H1 (cell line): ENCODE results near the gene HDAC9. TPM values are rescaled to one million over a fixed set of nuclear protein-coding genes. Genes with fewer than 3 reads are reported as not detected.

Source experiments
- CTCF ChIA-PET: fragments of 300-600 bp; sonication (Branson Sonifier 250); formaldehyde crosslinking; loops from one replicate; lab custom pipeline; 2021; ENCODE audit not compliant: partially characterized antibody; lab: Charles Lee
- POLR2A ChIA-PET: fragments of 300-600 bp; sonication (Branson Sonifier 250); formaldehyde crosslinking; loops from one replicate; lab custom pipeline; 2021; ENCODE audit warnings: inconsistent platforms; ENCODE audit not compliant: partially characterized antibody; lab: Charles Lee
- DNase-seq, 2 experiments: peaks; one replicate each; pipeline versions ENCODE4 v3.0.0 to v3.0.0-alpha.2; 2010 to 2022; ENCODE audit warnings: low spot score in 2 of 2, low read depth in 1 of 2, mixed read lengths in 1 of 2
- FAIRE-seq: peaks from 2 replicates; lab custom pipeline; 2011; peaks lifted over from hg19 to GRCh38; lab: Jason Lieb, UNC
- H2AFZ ChIP-seq: 2 replicates; pipeline ENCODE4 v1.8.1; 2012; ENCODE audit warnings: low read length, inconsistent platforms
- H2AK5ac ChIP-seq: 2 replicates; pipeline ENCODE4 v1.6.1; 2013; ENCODE audit warnings: low read depth, low read length
- H2BK120ac ChIP-seq: replicated peaks from 2 replicates; pipeline ENCODE3; 2013; ENCODE audit warnings: low read depth, low read length, inconsistent platforms
- H2BK12ac ChIP-seq: 2 replicates; pipeline ENCODE4 v1.6.1; 2013; ENCODE audit warnings: low read depth, low read length
- H2BK15ac ChIP-seq: 2 replicates; pipeline ENCODE4 v1.6.1; 2013; ENCODE audit warnings: low read length
- H2BK20ac ChIP-seq: 2 replicates; pipeline ENCODE4 v1.6.1; 2013; ENCODE audit warnings: low read length
- H2BK5ac ChIP-seq: 2 replicates; pipeline ENCODE4 v1.6.1; 2013; ENCODE audit warnings: low read depth, low read length
- H3K14ac ChIP-seq: 2 replicates; pipeline ENCODE4 v1.6.1; 2013; ENCODE audit warnings: inconsistent platforms; ENCODE audit not compliant: insufficient read length
- H3K18ac ChIP-seq: 2 replicates; pipeline ENCODE4 v1.6.1; 2013; ENCODE audit warnings: low read length; ENCODE audit errors: extremely low read depth
- H3K23ac ChIP-seq: 2 replicates; pipeline ENCODE4 v1.6.1; 2013; ENCODE audit warnings: inconsistent platforms; ENCODE audit not compliant: insufficient read length
- H3K23me2 ChIP-seq: 2 replicates; pipeline ENCODE4 v1.6.1; 2013; ENCODE audit warnings: low read depth, low read length
- H3K27ac ChIP-seq: 2 replicates; pipeline ENCODE4 v1.6.1; 2011; ENCODE audit warnings: low read depth, low read length, inconsistent platforms
- H3K27me3 ChIP-seq, 4 experiments: replicated peaks in 1 of 4; 1 replicate in 1 of 4; 2 replicates in 3 of 4; pipeline versions ENCODE4 v1.6.1 to v1.8.1; 2011 to 2013; ENCODE audit warnings: low read length in 3 of 4, mild to moderate bottlenecking in 3 of 4, inconsistent platforms in 2 of 4, mixed read lengths in 2 of 4, moderate library complexity in 1 of 4; ENCODE audit not compliant: control insufficient read depth in 3 of 4, insufficient read depth in 3 of 4; ENCODE audit errors: extremely low read depth in 1 of 4
- H3K36me3 ChIP-seq, 4 experiments: 2 replicates each; pipeline versions ENCODE4 v1.6.1 to v1.8.1; 2011 to 2013; ENCODE audit warnings: mild to moderate bottlenecking in 4 of 4, low read length in 3 of 4, moderate library complexity in 2 of 4, control low read depth in 1 of 4, inconsistent platforms in 1 of 4; ENCODE audit not compliant: insufficient read depth in 4 of 4, control insufficient read depth in 2 of 4
- H3K4ac ChIP-seq: replicated peaks from 2 replicates; pipeline ENCODE3; 2013; ENCODE audit warnings: low read length, low read depth, mixed read lengths, inconsistent platforms; ENCODE audit not compliant: insufficient read length
- H3K4me1 ChIP-seq, 4 experiments: replicated peaks in 1 of 4; 1 replicate in 1 of 4; 2 replicates in 3 of 4; pipeline versions ENCODE4 v1.6.1 to v1.8.1; 2011 to 2013; ENCODE audit warnings: low read length in 3 of 4, inconsistent platforms in 2 of 4, mixed read lengths in 1 of 4; ENCODE audit not compliant: insufficient read depth in 4 of 4, control insufficient read depth in 3 of 4
- H3K4me2 ChIP-seq, 2 experiments: 2 replicates each; pipeline versions ENCODE4 v1.6.1 to v1.8.1; 2011 to 2013; ENCODE audit warnings: low read depth in 2 of 2, low read length in 2 of 2, control low read depth in 1 of 2, inconsistent platforms in 1 of 2, mild to moderate bottlenecking in 1 of 2; ENCODE audit not compliant: insufficient read depth in 1 of 2
- H3K4me3 ChIP-seq, 4 experiments: fragments of 200-600, 300-600 bp in 1 of 4; sonication (generic), shearing (Covaris generic), sonication (Bioruptor Twin) in 1 of 4; 2 replicates each; pipeline versions ENCODE4 v1.5.1 to v1.8.1; 2011 to 2016; ENCODE audit warnings: low read length in 4 of 4, low read depth in 3 of 4, control low read depth in 2 of 4, inconsistent platforms in 2 of 4, mild to moderate bottlenecking in 2 of 4, mixed read lengths in 1 of 4, moderate library complexity in 1 of 4; ENCODE audit not compliant: insufficient read depth in 2 of 4; ENCODE audit errors: extremely low read depth in 1 of 4
- H3K56ac ChIP-seq: replicated peaks from 2 replicates; pipeline ENCODE3; 2013; ENCODE audit warnings: low read depth, mild to moderate bottlenecking, mixed read lengths, low read length, inconsistent platforms; ENCODE audit not compliant: insufficient read length
- H3K79me1 ChIP-seq: 2 replicates; pipeline ENCODE4 v1.6.1; 2013; ENCODE audit warnings: low read depth, low read length, control low read depth
- H3K79me2 ChIP-seq, 2 experiments: 2 replicates each; pipeline versions ENCODE4 v1.6.1 to v1.8.1; 2012 to 2013; ENCODE audit warnings: low read length in 2 of 2, mild to moderate bottlenecking in 2 of 2, inconsistent platforms in 1 of 2; ENCODE audit not compliant: insufficient read depth in 2 of 2, control insufficient read depth in 1 of 2
- H3K9ac ChIP-seq, 4 experiments: replicated peaks in 1 of 4; 1 replicate in 1 of 4; 2 replicates in 3 of 4; pipeline versions ENCODE4 v1.6.1 to v1.8.1; 2011 to 2013; ENCODE audit warnings: low read depth in 3 of 4, low read length in 3 of 4, control low read depth in 2 of 4, mild to moderate bottlenecking in 2 of 4, moderate library complexity in 2 of 4, inconsistent platforms in 1 of 4; ENCODE audit errors: extremely low read depth in 1 of 4
- H3K9me3 ChIP-seq, 2 experiments: 2 replicates each; pipeline versions ENCODE4 v1.6.1 to v1.8.1; 2012 to 2013; ENCODE audit warnings: mild to moderate bottlenecking in 2 of 2, moderate library complexity in 2 of 2, control low read depth in 1 of 2, inconsistent platforms in 1 of 2, low read depth in 1 of 2, low read length in 1 of 2, mixed read lengths in 1 of 2; ENCODE audit not compliant: insufficient read depth in 2 of 2
- H4K20me1 ChIP-seq, 2 experiments: replicated peaks in 1 of 2; 2 replicates each; pipeline versions ENCODE3 to v1.8.1; 2011 to 2013; ENCODE audit warnings: inconsistent platforms in 2 of 2, low read length in 2 of 2, mild to moderate bottlenecking in 1 of 2; ENCODE audit not compliant: insufficient read depth in 2 of 2, control insufficient read depth in 1 of 2
- H4K5ac ChIP-seq: 2 replicates; pipeline ENCODE4 v1.6.1; 2013; ENCODE audit warnings: low read length, low read depth, mixed read lengths, inconsistent platforms; ENCODE audit not compliant: insufficient read length
- H4K8ac ChIP-seq: 2 replicates; pipeline ENCODE4 v1.8.0; 2013; ENCODE audit warnings: mild to moderate bottlenecking, moderate library complexity, low read length, inconsistent platforms; ENCODE audit not compliant: insufficient read depth; ENCODE audit errors: extremely low read depth
- H4K91ac ChIP-seq: replicated peaks from 2 replicates; pipeline ENCODE3; 2013; ENCODE audit warnings: low read length, mixed read lengths, inconsistent platforms; ENCODE audit not compliant: insufficient read length
- WGBS, 2 experiments: shearing (Covaris generic) in 1 of 2; methylation state at CpG; one replicate each; pipeline versions ENCODE4 v1.1.6 to v1.1.7; 2013 to 2015; ENCODE audit warnings: low lambda C conversion rate in 2 of 2, mixed read lengths in 2 of 2, inconsistent platforms in 1 of 2, low coverage in 1 of 2, missing lambda C conversion rate in 1 of 2; ENCODE audit not compliant: insufficient replicate concordance in 2 of 2, insufficient coverage in 1 of 2, insufficient read length in 1 of 2; ENCODE audit errors: extremely low coverage in 1 of 2, missing lambda C conversion rate in 1 of 2; 5-methylcytosine and 5-hydroxymethylcytosine counted together
- polyA plus RNA-seq, 7 experiments: library from polyadenylated mRNA; depleted of rRNA in 3 of 7; stranded (reverse) in 5 of 7; unstranded in 2 of 7; fragments of >200 nt in 5 of 7; fragments of 200-250 nt in 2 of 7; gene quantifications; 1 replicate in 5 of 7; 2 replicates in 1 of 7; 4 replicates in 1 of 7; pipeline versions ENCODE4 v1.2.1 to v1.2.3, GENCODE V29; 2011 to 2013; ENCODE audit warnings: missing spikeins in 2 of 7, mixed read lengths in 2 of 7
- total RNA-seq: library from RNA; stranded (reverse); fragmentation: NEBNext Ultra II Directional; extraction: Animal tissue kit (Norgen Biotek cat#: 25700); gene quantifications from 2 replicates; pipeline ENCODE4 v1.2.1, GENCODE V29; 2021

HDAC9 gene
- total and polyA plus RNA-seq, 2 of the 8 experiments (the other 6 are each of a cell fraction or from before 2014, with no cell fraction given): 9.5 to 13.1 TPM

DNA sequence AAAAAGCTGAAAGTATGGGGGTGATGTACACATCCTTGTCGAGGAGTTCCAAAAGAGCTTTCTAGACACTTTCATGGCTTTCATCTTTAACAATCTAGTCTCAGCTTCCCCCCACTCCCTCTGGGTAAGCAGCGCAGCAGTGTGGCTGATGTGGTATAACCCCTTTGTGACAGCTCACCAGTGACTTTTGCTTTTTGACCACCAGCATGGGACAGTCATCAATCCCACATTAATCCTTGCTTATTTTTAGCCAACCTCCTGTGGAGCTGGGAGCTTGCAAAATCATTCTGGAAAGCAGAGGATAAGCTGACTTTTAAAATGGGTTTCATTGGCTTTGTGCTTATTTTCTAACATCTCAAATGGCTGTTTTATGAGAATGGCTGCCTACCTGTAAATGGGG is 272.7 kb downstream of the HDAC9 start:
- no peaks in the 10 kb centered on the region for H3K27me3 ChIP-seq
- no peak overlapping the region for H2BK120ac ChIP-seq
- H3K23me2 ChIP-seq: no peaks in the 10 kb centered on the region
- no peak overlapping the region for H2BK15ac ChIP-seq
- 97% methylated on average over 2 of the region's 2 CpGs; no CpG with 5 or more reads in 1 of the 2 experiments for WGBS, 2 experiments
- H3K79me1 ChIP-seq: no peaks in the 10 kb centered on the region
- no peak overlapping the region for H2AFZ ChIP-seq
- no peak overlapping the region for H4K5ac ChIP-seq
- no peaks in the 10 kb centered on the region for H3K79me2 ChIP-seq
- H3K4ac ChIP-seq: no peak overlapping the region
- H3K27ac ChIP-seq: no peak overlapping the region
- no peak overlapping the region for H2BK5ac ChIP-seq
- H3K4me2 ChIP-seq: no peak overlapping the region
- H4K91ac ChIP-seq: no peak overlapping the region
- H3K4me1 ChIP-seq: peaks cover 0 to 4% (median 0%) of the 10 kb centered on the region in 4 experiments; a peak in 1 of 7 replicates
- no peak overlapping the region for H4K8ac ChIP-seq
- CTCF ChIA-PET: interaction anchor here (0.7 kb wide), 1 partner anchor 20 kb away, joined by 3 read pairs; no protein-coding TSS in a partner anchor
- H2AK5ac ChIP-seq: no peak overlapping the region
- no peak overlapping the region for H3K56ac ChIP-seq
- no peak for FAIRE-seq
- no peak overlapping the region for H2BK20ac ChIP-seq
- no peak overlapping the region for H3K18ac ChIP-seq
- H3K14ac ChIP-seq: no peak overlapping the region
- no peak overlapping the region for H2BK12ac ChIP-seq
- DNase-seq: no peak
- no peak overlapping the region for H3K23ac ChIP-seq
- no peak overlapping the region for H3K9ac ChIP-seq
- no peak overlapping the region for H3K4me3 ChIP-seq
- H4K20me1 ChIP-seq: no peaks in the 10 kb centered on the region
- POLR2A ChIA-PET: interaction anchor here (1.4 kb wide), 1 partner anchor 9 kb away, joined by 4 read pairs; no protein-coding TSS in a partner anchor
- no peaks in the 10 kb centered on the region for H3K9me3 ChIP-seq
- no peaks in the 10 kb centered on the region for H3K36me3 ChIP-seq
